Right lobe of liver (tissue), 4 donors: Measurements from ENCODE around the gene PCSK7.

Experiments
- CTCF ChIP-seq, 4 donors: fragments of 200-600 bp in 3 of 4; fragments of 450-650 bp in 1 of 4; IDR thresholded peaks; one replicate each; pipeline versions ENCODE4 v1.5.1 to v1.8.0; 2016 to 2022; ENCODE audit warnings: antibody characterized with exemption in 4 of 4, mild to moderate bottlenecking in 2 of 4
- POLR2A ChIP-seq: fragments of 450-650 bp; IDR thresholded peaks from one replicate; pipeline ENCODE4 v1.6.1; 2017; ENCODE audit warnings: antibody characterized with exemption, mild to moderate bottlenecking
- donor health status: DM: no; HTN: no; CAD: no.
- donor health status: DM: no; HTN: no; CAD: no.
- donor health status: DM: no; HTN: yes; CAD: no.

DNA sequence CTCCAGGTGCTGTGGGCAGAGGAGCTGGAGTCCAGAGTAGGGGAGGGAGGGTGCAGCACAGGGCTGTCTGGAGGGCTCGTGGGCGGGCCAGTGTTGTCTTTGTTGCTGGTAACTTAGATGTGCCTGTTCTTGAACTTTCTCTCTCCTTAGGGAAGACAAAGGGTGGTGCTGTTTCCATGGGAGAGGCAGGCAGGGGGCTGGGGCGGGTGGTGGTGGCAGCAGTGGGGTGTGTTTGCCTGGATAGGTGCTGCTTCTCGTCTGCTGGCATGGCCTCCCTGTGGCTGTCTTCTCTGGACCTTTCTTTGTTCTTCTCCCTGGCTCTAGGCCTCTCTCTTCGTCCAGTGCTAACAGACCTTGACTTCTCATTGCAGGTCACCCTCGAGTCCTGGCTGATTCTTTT lies 44.9 kb downstream of the PCSK7 start:
- TF ChIP-seq CTCF (IDR thresholded peaks at IDR 0.05) (no peak), POLR2A (no peak)
